ENCODE results near the gene NFKBIZ.

NFKBIZ gene, protein sequence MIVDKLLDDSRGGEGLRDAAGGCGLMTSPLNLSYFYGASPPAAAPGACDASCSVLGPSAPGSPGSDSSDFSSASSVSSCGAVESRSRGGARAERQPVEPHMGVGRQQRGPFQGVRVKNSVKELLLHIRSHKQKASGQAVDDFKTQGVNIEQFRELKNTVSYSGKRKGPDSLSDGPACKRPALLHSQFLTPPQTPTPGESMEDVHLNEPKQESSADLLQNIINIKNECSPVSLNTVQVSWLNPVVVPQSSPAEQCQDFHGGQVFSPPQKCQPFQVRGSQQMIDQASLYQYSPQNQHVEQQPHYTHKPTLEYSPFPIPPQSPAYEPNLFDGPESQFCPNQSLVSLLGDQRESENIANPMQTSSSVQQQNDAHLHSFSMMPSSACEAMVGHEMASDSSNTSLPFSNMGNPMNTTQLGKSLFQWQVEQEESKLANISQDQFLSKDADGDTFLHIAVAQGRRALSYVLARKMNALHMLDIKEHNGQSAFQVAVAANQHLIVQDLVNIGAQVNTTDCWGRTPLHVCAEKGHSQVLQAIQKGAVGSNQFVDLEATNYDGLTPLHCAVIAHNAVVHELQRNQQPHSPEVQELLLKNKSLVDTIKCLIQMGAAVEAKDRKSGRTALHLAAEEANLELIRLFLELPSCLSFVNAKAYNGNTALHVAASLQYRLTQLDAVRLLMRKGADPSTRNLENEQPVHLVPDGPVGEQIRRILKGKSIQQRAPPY

DNA sequence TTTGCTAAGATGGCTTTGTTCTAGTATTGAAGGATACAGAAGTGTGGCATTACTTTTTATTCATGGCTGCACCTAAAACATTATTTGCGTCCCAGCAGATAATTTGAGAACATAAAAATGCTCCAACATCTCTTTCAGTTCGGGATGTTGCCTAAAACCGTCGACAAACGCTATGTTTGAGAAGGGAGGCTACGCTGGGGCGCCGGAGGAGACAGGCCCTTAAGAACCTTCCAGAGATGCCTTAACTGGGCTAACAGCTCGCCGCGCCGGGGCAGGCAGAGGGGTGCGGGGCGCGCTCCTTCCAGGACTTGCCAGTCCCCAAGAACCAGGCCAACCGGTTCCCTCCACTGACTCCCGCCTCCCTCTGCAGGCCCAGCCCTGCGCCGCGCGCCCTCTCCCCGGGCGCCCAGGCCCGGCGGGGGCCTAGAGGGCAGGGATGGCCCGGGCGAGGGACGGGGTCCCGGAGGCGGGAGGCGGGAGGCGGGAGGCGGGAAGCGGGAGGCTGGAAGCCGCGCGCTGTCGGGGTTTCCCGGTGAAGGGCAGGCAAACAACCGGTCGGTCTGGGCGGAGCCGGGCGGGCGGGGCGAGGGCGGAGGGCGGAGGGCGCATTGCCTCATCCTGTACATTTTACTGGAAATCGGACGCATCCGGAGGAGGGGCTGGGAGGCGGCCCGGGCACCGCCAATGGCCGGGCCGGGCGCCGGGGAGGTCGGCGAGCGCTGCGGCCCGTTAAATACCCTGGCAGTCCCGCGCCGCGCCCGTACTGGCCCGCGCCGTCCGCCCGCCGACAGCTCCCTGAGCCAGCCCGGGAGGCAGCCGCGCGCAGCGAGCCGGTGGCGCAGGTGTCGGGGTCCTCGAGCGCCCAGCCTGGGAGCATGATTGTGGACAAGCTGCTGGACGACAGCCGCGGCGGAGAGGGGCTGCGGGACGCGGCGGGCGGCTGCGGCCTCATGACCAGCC is at the start of gene NFKBIZ:
TSS of gene NFKBIZ (plus strand) at position 761 of the 960 bp plus-strand sequence. CDS start at position 876, 115 bp downstream.
- DNase-seq (ENCODE audit: low read depth), result peak; percentile 89

DNA sequence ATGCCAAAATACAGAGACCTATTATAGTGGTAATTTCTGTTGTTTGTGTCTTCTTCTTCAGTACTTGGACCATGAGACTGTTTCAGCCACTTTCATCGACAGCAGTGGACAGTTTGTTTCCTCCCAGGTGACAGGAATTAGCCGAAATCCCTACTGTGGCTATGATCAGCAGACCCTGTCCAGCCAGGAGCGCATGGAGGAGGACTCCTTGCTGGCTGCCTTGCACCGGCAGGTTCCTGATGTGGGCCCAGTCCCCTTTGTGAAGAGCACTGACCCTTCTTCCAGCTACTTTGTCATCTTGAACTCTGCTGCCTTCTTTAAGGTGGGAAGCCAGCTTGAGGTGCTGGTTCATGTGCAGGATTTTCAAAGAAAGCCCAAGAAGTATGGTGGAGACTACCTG is 48.1 kb upstream of the NFKBIZ start:
- DNase-seq (ENCODE audit: low read depth), result no peak

DNA sequence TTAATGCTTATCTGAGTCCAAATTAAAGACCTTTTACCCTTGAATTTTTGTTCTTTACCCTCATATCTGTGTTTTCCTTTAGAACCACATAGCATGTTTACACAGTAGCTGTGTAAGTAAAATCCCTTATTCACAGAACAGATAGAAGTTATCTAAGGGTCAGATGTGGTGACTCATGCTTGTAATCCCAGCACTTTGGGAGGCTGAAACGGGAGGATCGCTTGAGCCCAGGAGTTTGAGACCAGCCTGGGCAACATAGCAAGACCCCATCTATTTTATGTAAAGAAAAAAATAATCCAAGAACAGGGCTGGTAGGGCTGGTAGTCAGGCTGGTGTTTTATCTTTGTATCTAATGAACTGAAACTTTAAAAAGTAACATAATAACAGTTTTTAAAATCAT is 47.1 kb upstream of the NFKBIZ start:
- DNase-seq (ENCODE audit: low read depth), result no peak

DNA sequence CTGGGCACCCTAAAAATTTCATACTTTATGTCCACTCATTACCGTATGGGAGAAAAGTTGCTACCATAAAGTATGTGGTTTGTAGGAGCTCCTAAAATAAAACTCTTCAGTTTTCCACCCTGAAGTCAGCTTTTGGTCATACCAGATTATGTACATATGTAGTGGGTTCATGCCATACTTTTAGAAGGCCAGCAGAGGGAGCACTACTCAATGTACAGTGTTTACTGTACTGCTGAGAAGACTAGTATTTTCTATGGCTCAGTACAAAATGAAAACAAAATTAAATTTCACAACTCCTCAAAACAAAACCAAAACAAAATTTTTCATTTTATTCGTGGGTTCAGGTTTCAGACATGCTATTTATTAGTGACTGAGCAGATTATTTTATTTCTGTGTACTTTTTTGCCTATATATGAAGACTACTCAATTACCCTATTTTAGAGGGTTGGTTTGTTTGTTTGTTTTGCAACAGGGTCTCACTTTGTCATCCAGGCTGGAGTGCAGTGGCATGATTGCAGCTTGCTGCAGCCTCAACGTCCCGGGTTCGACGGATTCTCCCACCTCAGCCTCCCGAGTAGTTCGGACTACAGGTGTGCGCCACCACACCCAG is 46.0 kb upstream of the NFKBIZ start:
- DNase-seq (ENCODE audit: low read depth), result peak; percentile 44

DNA sequence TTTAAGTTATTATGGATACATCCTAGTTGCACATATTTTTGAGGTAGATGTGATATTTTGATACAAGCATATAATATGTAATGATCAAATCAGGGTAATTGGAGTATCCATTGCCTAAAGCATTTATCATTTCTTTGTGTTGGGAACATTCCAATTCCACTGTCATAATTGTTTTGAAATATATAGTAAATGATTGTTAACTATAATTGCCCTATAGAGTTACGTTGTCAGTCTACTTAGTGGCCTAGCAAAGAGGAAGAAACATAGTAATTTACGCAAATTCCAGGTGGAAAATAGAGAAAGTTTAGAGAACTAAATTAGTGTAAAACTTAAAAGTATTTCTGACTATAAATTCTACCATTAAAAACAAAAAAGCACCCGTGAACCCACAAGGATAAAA is 45.4 kb upstream of the NFKBIZ start:
- DNase-seq (ENCODE audit: low read depth), result no peak

DNA sequence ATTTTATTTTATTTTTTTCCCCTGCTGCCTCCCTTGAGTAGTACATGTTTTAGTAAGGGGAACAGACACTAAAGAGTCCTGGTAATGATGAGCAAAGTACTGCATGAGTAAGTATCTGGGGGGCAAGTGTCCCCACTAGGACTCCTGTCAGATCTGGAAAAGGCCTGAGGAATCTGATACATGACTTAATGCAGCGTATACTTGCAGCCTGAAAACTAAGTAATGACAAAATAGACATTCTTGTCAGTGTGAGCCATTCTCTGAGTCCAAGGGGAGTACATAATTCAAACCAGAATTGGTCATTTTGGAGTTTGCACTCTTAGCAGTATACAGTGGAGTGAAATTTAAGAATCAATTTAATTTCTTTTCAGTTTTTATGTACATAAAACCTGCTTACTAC is 42.8 kb upstream of the NFKBIZ start:
- no peak for DNase-seq (ENCODE audit: low read depth)

DNA sequence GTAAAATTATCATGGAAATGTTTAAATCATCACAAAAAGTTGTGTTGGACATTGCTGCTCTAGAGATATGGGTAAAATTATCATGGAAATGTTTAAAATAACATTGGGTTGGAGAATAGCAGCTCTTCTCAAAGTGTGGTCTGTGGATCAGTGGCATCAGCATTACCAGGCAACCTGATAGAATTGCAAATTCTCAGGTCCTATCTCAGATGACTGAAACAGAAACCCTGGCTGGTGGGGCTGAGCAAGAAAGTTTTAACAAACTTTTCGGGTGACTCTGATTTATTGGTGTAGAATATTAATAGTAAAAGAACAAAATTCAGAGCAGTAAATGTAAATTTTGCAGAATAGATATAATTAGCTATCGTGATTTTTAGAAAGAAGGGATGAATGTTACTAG is 41.4 kb upstream of the NFKBIZ start:
- DNase-seq (ENCODE audit: low read depth), result no peak

DNA sequence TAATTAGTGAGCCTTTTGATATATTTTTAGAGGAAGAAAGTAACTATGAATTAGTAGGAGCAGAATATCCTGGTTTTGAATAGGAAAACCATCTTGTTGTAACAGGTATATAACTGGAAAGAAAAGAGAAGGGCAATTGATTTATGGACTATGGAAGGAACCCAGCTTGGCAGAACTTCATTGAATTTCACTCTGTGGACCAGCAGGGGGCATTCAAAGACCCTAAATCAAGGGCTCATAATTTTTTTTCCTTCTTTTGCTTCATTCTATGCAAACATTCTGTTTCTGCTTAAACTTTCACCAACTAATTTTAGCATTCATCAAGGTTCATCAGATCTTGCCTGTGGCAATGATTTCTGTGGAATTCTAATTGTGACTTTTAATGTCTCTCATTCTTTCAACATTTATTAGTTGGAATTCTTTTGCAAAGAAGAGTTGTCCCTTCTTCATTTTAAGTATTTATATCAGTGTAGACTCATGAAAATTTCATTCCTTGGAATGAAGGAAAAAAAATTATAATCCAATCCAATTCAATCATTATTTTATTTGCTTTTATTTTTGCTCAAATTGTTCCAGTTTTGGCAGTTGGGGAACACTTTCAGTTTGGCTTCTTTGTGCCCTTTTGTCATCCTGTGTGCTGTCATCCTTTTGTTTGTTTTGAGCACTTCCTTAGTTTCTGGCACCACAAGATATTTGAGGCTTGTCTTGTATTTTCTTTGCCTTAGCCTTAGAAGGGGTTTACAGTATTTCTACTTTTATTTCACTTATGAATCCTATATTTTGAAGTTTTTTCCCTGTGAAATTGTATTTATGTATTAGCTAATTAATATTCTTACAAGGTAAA is 39.9 kb upstream of the NFKBIZ start:
- no peak for DNase-seq (ENCODE audit: low read depth)

DNA sequence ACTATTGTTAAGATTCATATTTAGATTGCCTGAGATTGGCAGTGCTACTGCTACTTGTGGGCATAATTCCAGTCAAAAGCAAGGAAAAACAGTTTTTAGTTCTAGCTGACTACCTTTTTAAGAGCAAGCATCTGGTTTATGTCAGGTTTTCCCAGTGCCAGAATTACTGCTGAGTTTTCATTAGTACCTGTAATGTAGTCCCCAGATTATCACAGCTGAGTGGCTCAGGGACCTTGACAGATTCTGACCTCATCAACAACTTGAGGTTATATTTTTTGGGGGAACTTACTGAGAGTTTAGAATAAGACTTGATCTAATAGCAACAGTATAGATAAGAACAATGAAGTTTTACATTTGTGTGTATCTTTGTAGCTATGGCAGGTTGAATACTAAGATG is 39.3 kb upstream of the NFKBIZ start:
- no peak for DNase-seq (ENCODE audit: low read depth)

DNA sequence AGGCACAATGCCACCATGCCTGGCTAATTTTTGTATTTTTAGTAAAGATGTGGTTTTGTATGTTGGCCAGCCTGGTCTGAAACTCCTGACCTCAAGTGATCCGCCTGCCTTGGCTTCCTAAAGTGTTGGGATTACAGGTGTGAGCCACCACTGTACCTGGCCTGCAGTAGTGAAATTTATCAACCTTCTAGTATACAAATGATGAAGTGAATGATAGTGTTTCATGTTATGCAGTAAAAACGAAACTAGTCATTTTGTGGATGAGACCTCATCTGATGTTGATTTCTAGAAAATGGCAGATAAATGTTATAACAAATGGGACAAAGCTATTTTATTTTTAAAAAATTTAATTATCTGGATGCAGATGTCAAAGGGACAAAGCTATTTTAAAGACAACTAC is 37.4 kb upstream of the NFKBIZ start:
- DNase-seq (ENCODE audit: low read depth), result no peak

DNA sequence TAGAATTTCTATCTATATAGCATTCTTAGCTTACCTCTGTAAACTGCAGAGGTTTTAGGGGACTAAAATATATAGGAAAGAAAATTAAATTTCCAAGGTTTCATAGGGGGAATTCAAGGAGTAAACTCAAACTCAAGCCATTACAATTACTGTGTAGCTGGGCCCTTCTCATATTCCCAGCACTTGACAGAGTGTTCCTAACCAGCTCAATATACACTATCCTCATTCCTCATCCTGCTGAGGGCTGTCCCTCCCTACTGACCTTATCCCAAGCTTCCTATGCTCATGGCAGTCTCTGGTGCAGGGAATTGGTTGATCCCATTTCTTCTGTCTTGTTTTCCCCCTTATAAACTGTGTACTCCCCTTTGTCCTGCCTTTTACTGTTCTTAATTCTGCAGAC is 36.4 kb upstream of the NFKBIZ start:
- DNase-seq (ENCODE audit: low read depth), result no peak

DNA sequence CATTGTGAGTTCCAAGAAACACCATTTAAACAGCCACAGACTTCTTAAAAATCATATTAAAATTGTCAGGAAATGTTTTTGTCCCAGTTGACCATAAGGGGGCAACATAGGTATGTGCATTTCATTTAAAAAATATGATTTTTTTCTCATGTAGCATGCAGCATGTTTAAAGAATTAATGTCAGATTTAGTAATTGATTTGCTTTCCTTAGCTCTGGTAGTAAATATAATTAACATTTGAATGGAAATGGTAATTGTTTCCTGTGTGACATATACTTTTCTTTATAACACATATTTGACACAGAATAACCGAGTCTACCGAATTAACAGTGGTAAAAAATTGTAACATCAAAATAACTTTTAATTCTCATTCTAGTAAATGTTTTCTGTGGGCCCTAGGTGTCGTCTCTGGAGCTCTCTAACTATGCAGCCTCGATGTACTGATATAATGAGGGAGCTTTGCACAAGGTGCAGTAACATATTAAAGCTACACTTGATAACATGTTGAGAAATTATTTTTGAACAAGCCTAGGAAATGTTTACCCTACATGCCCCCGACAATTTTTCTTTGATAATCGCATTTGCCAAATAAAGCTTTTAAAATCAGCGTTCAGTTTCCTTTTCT is 35.4 kb upstream of the NFKBIZ start:
- no peak for DNase-seq (ENCODE audit: low read depth)

DNA sequence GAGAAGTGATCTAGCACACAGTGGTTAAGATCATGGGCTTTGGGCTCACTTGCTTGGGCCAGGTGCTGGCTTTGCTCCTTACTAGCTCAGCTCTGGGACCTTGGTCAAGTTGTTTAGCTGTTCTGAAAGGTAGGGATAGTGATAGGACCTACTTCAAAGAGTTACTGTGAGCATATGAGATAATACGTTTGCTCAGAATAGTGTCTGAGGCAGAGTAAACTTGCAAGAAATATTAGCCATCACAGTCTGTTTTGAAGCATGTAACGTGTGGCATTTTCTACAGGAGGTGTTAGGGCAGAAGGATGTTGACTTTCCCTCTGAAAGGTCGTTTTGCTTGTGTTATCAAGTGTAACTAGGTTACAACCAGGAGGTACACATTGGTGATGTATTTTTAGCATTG is 34.5 kb upstream of the NFKBIZ start:
- no peak for DNase-seq (ENCODE audit: low read depth)

DNA sequence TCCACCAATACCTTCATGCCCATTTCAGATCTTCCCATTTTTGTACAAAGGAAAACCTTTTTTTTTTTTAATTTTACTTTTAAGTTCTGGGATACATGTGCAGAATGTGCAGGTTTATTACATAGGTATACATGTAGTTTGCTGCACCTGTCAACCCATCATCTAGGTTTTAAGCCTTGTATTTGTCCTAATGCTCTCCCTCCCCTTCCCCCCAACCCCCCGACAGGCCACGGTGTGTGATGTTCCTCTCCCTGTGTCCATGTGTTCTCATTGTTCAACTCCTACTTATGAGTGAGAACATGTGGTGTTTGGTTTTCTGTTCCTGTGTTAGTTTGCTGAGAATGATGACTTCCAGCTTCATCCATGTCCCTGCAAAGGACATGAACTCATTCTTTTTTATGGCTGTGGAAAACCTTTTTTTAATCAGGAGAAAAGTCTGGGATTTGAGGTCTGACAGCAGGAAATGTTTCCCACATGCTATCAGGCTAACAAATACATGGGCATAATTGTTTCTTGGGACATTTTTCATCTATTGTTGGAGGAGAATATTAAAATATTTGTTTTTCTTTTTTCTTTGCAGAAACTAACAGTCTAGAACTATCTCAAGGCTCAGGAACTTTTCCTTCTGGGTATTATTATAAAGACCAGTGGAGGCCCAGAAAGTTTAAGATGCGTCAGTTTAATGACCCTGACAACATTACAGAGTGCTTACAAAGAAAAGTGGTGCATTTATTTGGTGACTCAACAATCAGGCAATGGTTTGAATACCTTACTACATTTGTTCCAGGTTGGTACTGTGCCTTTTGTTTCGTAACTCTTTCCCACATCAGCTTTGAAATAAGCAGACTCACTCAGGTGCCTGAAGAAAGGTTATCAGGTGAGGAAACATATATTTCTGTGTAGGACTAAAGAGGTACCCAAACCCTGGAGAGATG is 32.8 kb upstream of the NFKBIZ start:
- DNase-seq (ENCODE audit: low read depth), result peak; percentile 48

DNA sequence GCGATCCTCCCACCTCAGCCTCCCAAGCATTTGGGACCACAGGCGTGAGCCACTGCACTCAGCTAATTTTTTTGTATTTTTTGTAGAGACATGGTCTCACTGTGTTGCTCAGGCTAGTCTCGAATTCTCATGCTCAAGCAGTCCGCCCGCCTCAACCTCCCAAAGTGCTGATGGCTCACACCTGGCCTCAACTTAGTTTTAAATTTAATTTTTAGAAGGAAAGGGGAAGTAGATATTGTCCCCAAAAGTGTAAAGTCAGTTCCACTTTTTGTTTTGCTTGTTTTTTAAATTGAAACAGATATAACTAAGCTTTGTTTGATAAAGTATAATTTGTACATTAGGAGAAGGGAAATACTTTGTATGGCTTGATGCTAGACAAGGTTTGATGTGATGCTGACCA is 31.3 kb upstream of the NFKBIZ start:
- no peak for DNase-seq (ENCODE audit: low read depth)

DNA sequence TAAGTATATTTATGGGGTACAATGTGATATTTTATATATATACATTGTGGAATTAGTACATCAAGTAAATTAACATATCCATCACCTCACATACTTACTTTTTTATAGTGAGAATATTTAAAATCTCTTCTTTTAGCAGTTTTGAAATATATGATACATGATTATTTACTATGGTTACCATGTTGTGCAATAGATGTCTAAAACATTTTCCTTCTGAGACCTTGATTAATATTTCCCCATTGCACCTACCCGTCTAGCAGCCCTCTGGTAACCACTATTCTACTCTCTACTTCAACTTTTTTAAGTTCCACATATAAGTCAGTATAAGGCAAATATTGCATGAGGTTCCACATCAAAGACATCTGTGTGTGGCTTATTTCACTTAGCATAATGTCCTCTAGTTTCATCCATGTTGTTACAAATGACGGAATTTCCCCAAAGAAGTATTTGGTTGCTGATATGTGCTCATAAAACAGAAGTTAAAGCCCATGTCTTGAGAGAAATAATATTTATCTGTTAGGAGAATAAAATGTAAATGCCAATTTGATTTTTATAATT is 29.6 kb upstream of the NFKBIZ start:
- no peak for DNase-seq (ENCODE audit: low read depth)

DNA sequence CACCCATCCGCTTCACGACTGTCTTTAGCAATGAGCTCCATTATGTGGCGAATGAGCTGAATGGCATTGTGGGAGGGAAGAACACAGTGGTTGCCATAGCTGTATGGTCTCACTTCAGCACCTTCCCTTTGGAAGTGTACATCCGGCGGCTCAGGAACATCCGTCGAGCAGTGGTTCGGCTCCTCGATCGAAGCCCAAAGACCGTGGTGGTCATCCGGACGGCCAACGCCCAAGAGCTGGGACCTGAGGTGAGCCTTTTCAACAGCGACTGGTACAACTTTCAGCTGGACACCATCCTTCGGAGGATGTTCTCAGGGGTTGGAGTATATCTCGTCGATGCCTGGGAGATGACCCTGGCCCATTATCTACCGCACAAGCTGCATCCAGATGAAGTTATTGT is 27.8 kb upstream of the NFKBIZ start:
- DNase-seq (ENCODE audit: low read depth), result no peak

DNA sequence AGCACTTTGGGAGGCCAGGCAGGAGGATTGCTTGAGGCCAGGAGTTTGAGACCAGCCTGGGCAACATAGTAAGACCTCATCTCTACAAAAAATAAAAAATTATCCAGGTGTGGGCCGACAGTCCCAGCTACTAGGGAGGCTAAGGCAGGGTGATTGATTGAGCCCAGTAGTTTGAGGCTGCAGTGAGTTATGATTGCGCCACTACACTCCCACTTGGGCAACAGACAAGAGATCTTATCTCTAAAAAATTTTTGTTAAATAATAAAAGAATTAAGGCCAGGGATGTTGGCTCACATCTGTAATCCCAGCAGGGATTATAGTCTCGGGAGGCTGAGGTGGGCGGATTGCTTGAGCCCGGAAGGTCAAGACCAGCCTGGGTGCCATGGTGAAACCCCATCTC is 25.8 kb upstream of the NFKBIZ start:
- DNase-seq (ENCODE audit: low read depth), result no peak

DNA sequence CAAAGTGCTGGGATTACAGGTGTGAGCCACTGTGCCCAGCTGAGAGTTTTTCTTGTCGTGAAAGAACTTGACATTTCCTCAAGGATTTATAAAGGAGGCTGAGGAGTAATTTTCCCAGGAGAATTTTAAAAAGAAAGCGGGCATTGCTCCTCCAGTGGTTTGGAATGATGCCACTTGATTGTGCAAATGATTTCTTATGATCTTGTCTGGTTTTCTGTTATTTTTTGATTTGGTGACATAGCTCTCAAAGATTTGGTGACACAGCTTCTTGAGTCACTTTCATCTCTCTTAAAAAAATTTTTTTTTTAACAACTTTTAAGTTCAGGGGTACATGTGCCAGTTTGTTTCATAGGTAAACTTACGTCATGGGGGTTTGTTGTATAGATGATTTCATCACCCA is 24.6 kb upstream of the NFKBIZ start:
- DNase-seq (ENCODE audit: low read depth), result no peak

All from GM04504 (cell line).